Measurements from ENCODE around the gene CAPN12.

Gene CAPN12

GRCh38 chr19:38726761-38727301 is 17.4 kb downstream of the CAPN12 start:
- TF ChIP-seq TAF1 (IDR thresholded peaks at IDR 0.05; ENCODE audit: borderline replicate concordance, insufficient read depth, low read length) = no peak
- TF ChIP-seq FOXP2 (optimal IDR thresholded peaks at IDR 0.05; ENCODE audit: borderline replicate concordance, extremely low read depth, extremely low read length, insufficient read depth) = no peak
- TF ChIP-seq POLR2AphosphoS5 (IDR thresholded peaks at IDR 0.05; ENCODE audit: low read depth, low read length) = no peak
- TF ChIP-seq, protein P1, sequence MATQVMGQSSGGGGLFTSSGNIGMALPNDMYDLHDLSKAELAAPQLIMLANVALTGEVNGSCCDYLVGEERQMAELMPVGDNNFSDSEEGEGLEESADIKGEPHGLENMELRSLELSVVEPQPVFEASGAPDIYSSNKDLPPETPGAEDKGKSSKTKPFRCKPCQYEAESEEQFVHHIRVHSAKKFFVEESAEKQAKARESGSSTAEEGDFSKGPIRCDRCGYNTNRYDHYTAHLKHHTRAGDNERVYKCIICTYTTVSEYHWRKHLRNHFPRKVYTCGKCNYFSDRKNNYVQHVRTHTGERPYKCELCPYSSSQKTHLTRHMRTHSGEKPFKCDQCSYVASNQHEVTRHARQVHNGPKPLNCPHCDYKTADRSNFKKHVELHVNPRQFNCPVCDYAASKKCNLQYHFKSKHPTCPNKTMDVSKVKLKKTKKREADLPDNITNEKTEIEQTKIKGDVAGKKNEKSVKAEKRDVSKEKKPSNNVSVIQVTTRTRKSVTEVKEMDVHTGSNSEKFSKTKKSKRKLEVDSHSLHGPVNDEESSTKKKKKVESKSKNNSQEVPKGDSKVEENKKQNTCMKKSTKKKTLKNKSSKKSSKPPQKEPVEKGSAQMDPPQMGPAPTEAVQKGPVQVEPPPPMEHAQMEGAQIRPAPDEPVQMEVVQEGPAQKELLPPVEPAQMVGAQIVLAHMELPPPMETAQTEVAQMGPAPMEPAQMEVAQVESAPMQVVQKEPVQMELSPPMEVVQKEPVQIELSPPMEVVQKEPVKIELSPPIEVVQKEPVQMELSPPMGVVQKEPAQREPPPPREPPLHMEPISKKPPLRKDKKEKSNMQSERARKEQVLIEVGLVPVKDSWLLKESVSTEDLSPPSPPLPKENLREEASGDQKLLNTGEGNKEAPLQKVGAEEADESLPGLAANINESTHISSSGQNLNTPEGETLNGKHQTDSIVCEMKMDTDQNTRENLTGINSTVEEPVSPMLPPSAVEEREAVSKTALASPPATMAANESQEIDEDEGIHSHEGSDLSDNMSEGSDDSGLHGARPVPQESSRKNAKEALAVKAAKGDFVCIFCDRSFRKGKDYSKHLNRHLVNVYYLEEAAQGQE (IDR thresholded peaks at IDR 0.05; ENCODE audit: insufficient read depth in 1 of 2, low read depth in 2 of 2, low read length in 2 of 2) = no peak
- no peak for TF ChIP-seq SIN3A (IDR thresholded peaks at IDR 0.05; ENCODE audit: borderline replicate concordance, insufficient read depth, low read length)

DNA sequence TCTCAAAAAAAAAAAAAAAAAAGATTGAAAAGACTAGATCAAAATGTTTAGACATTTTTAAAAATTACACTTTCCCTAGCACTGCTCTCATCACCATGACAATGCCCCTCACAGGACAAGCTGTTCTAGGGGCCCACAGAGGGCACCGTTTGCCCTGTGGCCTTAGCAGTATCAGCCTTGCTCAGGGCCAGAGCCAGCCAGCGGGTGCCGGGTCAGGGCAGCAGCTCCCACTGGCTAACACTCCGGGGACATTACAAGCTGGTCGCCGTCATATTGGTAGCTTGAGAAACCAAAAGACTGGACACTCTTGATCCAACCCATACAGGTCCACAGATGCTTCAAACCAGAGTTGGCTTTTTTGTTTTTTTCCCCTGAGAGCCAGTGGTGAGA is 18.0 kb downstream of the CAPN12 start:
- TF ChIP-seq SIN3A (IDR thresholded peaks at IDR 0.05; ENCODE audit: borderline replicate concordance, insufficient read depth, low read length) (no peak), TAF1 (IDR thresholded peaks at IDR 0.05; ENCODE audit: borderline replicate concordance, insufficient read depth, low read length) (no peak), FOXP2 (optimal IDR thresholded peaks at IDR 0.05; ENCODE audit: borderline replicate concordance, extremely low read depth, extremely low read length, insufficient read depth) (no peak), POLR2AphosphoS5 (IDR thresholded peaks at IDR 0.05; ENCODE audit: low read depth, low read length) (no peak)
- TF ChIP-seq, protein P1 (IDR thresholded peaks at IDR 0.05; ENCODE audit: insufficient read depth in 1 of 2, low read depth in 2 of 2, low read length in 2 of 2) = no peak

- TF ChIP-seq POLR2AphosphoS5 (IDR thresholded peaks at IDR 0.05; ENCODE audit: low read depth, low read length) = no peak
- TF ChIP-seq TAF1 (IDR thresholded peaks at IDR 0.05; ENCODE audit: borderline replicate concordance, insufficient read depth, low read length) = no peak
- TF ChIP-seq, protein P1 (IDR thresholded peaks at IDR 0.05; ENCODE audit: insufficient read depth in 1 of 2, low read depth in 2 of 2, low read length in 2 of 2) = no peak
- TF ChIP-seq FOXP2 (optimal IDR thresholded peaks at IDR 0.05; ENCODE audit: borderline replicate concordance, extremely low read depth, extremely low read length, insufficient read depth) = no peak
Measured at GRCh38 chr19:38725469-38726283, 18.6 kb downstream of the CAPN12 start.

DNA sequence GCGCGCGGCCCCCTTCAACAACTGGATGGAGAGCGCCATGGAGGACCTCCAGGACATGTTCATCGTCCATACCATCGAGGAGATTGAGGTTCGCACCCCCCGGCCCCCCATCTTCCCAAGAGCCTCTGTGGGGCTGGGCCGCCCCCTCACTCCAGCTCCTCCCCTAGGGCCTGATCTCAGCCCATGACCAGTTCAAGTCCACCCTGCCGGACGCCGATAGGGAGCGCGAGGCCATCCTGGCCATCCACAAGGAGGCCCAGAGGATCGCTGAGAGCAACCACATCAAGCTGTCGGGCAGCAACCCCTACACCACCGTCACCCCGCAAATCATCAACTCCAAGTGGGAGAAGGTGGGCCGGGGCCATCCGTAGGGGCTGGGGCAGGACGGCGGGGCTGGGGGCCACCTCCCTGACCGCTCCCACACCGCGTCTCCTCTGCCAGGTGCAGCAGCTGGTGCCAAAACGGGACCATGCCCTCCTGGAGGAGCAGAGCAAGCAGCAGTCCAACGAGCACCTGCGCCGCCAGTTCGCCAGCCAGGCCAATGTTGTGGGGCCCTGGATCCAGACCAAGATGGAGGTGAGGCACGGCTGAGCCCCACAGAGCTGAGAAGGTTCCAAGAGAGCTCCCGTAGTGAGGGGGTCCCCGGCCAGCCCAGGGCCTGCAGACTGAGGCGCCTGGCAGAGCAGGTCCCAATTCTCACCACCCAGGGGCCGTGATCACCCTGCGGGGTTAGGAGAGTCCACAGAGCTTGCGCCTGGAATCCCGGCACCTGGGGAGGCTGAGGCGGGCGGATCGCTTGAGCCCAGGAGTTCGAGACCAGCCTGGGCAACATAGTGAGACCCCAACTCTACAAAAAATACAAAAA is 20.1 kb downstream of the CAPN12 start:
- no peak for TF ChIP-seq SIN3A (IDR thresholded peaks at IDR 0.05; ENCODE audit: borderline replicate concordance, insufficient read depth, low read length)
- TF ChIP-seq FOXP2 (optimal IDR thresholded peaks at IDR 0.05; ENCODE audit: borderline replicate concordance, extremely low read depth, extremely low read length, insufficient read depth) = no peak
- no peak for TF ChIP-seq POLR2AphosphoS5 (IDR thresholded peaks at IDR 0.05; ENCODE audit: low read depth, low read length)
- no peak for TF ChIP-seq TAF1 (IDR thresholded peaks at IDR 0.05; ENCODE audit: borderline replicate concordance, insufficient read depth, low read length)
- TF ChIP-seq, protein P1 (IDR thresholded peaks at IDR 0.05; ENCODE audit: insufficient read depth in 1 of 2, low read depth in 2 of 2, low read length in 2 of 2) = no peak

All from PFSK-1 (cell line).